ENCODE data around the gene BANF1. TPM values are rescaled to one million over a fixed set of nuclear protein-coding genes. Genes with fewer than 3 reads are reported as not detected.

Gene BANF1
- total and polyA plus RNA-seq, 10 of the 15 experiments (the other 5 are each of a cell fraction or from before 2014, with no cell fraction given) = 99.0 to 574 (median 297) TPM

DNA sequence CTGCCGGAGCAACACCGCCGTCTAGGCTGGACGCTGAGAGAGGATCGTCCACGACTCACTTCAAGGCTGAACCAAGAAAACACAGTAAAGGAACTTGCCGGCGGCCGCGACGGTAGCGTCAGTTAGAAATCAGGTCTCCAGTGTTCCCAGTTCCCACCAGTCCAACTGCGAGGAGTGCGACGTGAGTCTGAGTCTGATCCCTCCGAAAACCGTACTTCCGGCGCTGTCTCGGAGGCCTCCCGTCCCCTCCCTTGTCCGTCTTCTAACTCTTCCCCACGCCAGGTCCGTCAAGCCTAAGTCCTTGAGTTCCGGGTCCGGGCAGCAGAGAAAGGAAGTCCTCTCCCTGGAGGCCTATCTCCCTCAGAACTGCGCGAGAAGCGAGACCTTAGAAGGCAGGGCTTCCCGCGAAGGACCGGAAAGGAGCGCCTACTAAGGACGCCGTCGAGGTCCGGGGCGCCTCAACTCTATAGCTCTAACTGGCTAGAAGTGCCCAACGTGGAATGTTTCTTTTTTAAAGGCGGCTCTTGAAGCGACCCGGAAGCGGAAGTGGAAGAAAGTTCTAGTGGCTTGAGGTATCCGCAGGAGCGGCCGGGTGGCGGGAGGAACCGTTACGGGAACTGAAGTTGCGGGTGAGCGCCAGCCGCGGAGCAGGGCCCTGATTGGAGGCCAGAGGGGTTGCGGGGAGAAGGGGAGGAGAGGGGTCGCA lies at the start of gene BANF1, which contains the start of gene EIF1AD (continued):
- no peak for TF ChIP-seq HDAC6 (IDR thresholded peaks at IDR 0.05; ENCODE audit: unreplicated experiment)
- no peak for TF ChIP-seq YBX1 (IDR thresholded peaks at IDR 0.05)
- no peak; a peak in 1 of 4 replicates for TF ChIP-seq EP300 (IDR thresholded peaks at IDR 0.05; ENCODE audit: borderline replicate concordance in 1 of 2, control insufficient read depth in 1 of 2, low read depth in 2 of 2, low read length in 2 of 2)
- peak; percentile 95 for TF ChIP-seq MTA2 (IDR thresholded peaks at IDR 0.05; ENCODE audit: low read depth)
- TF ChIP-seq CREB1 (IDR thresholded peaks at IDR 0.05; ENCODE audit: low read depth) = peak; percentile 82; the same call in 1 of the 2 replicates
- TF ChIP-seq TCF12 (IDR thresholded peaks at IDR 0.05; ENCODE audit: low read depth, low read length) = no peak; the same call in 1 of the 2 replicates
- peak; percentile 20; the same call in 1 of the 2 replicates for TF ChIP-seq JUNB (IDR thresholded peaks at IDR 0.05)
- TF ChIP-seq CEBPZ (IDR thresholded peaks at IDR 0.05; ENCODE audit: low read depth, low read length) = no peak
- TF ChIP-seq ZNF384 (IDR thresholded peaks at IDR 0.05; ENCODE audit: borderline replicate concordance, low read depth, low read length) = peak; percentile 43; the same call in 1 of the 2 replicates
- no peak for TF ChIP-seq MYB (IDR thresholded peaks at IDR 0.05; ENCODE audit: borderline replicate concordance, low read depth, low read length)
- peak; percentile 82; the same call in 1 of the 2 replicates for TF ChIP-seq MAX (IDR thresholded peaks at IDR 0.05; ENCODE audit: low read depth, low read length)
- no peak; the same call in 1 of the 2 replicates for TF ChIP-seq DPF2 (IDR thresholded peaks at IDR 0.05)
- TF ChIP-seq HCFC1 (IDR thresholded peaks at IDR 0.05; ENCODE audit: low read length) = peak; percentile 91
- TF ChIP-seq SRF (IDR thresholded peaks at IDR 0.05; ENCODE audit: low read depth in 2 of 2, low read length in 2 of 2) = peak; percentile 52 to 91
- peak; percentile 88 for TF ChIP-seq ASH2L (IDR thresholded peaks at IDR 0.05; ENCODE audit: borderline replicate concordance, low read depth)
- TF ChIP-seq, protein P1, sequence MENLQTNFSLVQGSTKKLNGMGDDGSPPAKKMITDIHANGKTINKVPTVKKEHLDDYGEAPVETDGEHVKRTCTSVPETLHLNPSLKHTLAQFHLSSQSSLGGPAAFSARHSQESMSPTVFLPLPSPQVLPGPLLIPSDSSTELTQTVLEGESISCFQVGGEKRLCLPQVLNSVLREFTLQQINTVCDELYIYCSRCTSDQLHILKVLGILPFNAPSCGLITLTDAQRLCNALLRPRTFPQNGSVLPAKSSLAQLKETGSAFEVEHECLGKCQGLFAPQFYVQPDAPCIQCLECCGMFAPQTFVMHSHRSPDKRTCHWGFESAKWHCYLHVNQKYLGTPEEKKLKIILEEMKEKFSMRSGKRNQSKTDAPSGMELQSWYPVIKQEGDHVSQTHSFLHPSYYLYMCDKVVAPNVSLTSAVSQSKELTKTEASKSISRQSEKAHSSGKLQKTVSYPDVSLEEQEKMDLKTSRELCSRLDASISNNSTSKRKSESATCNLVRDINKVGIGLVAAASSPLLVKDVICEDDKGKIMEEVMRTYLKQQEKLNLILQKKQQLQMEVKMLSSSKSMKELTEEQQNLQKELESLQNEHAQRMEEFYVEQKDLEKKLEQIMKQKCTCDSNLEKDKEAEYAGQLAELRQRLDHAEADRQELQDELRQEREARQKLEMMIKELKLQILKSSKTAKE (IDR thresholded peaks at IDR 0.05; ENCODE audit: low read depth, poor library complexity, severe bottlenecking) = peak; percentile 87
- TF ChIP-seq CHD1 (IDR thresholded peaks at IDR 0.05; ENCODE audit: low read depth, low read length) = 0 out of 2 replicates have a peak, but pooled peaks have one; percentile 37
- TF ChIP-seq SMAD1 (IDR thresholded peaks at IDR 0.05; ENCODE audit: low read depth, partially characterized antibody) = peak; percentile 38
- peak; percentile 56 to 71 for TF ChIP-seq IKZF2 (IDR thresholded peaks at IDR 0.05)
- peak; percentile 63; the same call in 1 of the 2 replicates for TF ChIP-seq EED (IDR thresholded peaks at IDR 0.05; ENCODE audit: low read depth)
- peak in 1 of 2 experiments; percentile 92; a peak in 2 of 4 replicates for TF ChIP-seq ETV6 (conservative IDR thresholded peaks at IDR 0.05 in 1 of 2, IDR thresholded peaks at IDR 0.05 in 1 of 2; ENCODE audit: borderline replicate concordance in 1 of 2, low read depth in 1 of 2)
- peak; percentile 67; the same call in 1 of the 2 replicates for TF ChIP-seq NFIC (IDR thresholded peaks at IDR 0.05; ENCODE audit: low read depth, low read length)
- peak; percentile 98 for TF ChIP-seq RB1 (IDR thresholded peaks at IDR 0.05; ENCODE audit: borderline replicate concordance)
- TF ChIP-seq POLR2AphosphoS2 (IDR thresholded peaks at IDR 0.05; ENCODE audit: low read depth, low read length) = peak; percentile 82
- TF ChIP-seq RAD21 (IDR thresholded peaks at IDR 0.05; ENCODE audit: insufficient read depth, low read depth, low read length) = no peak
- peak; percentile 74 for TF ChIP-seq FOXK2 (IDR thresholded peaks at IDR 0.05)
